Activated CD8-positive, alpha-beta memory T cell treated with anti-CD3 and anti-CD28 coated beads for 48 hours (primary cell): ENCODE measurements around the gene ALDH3B1.

Source experiments
- DNase-seq, 3 experiments: peaks; one replicate each; pipeline ENCODE4 v3.0.0-alpha.2; 2020; ENCODE audit warnings: low read depth in 2 of 3, low spot score in 2 of 3

The ALDH3B1 gene

DNA sequence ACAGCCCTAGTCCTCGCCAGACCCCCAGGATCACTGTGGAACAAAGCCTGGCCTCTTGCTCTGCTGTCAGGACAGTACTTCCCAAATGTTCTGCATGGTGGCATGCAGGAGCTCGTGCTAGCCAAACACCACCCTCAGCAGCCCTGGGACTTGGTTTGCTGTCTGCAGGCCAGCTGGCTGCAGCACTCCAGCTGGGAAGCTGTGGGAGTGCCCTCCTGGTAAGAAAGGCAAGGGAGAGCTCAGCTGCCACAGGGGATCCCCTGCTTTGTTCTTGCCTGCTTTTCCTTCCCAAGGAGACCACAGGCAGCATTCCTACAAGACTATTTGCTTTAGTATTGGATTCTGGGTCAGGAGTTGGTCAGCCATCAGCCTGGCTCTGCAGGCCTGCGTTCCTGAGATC, 56.6 kb downstream of the ALDH3B1 start:
- no peak for DNase-seq

DNA sequence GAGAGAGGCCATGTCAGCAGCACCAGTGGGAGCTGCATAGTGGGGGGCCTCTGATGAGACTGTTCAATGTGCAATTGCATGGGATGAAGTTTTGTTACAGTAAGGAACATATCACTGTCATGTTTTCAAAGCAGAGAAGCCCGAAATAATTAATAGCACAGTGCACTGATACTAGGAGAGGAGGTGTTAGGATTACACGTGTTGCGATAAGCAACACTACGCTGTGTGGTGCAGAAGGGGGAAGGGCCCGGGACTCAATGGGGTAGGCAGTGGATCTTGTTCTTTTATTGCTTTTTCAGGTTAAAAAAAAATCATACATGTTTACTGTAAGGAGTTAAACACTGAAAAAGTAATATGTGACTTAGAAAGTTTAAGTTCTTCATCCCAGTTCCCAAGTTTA, 57.9 kb downstream of the ALDH3B1 start:
- no peak for DNase-seq

DNA sequence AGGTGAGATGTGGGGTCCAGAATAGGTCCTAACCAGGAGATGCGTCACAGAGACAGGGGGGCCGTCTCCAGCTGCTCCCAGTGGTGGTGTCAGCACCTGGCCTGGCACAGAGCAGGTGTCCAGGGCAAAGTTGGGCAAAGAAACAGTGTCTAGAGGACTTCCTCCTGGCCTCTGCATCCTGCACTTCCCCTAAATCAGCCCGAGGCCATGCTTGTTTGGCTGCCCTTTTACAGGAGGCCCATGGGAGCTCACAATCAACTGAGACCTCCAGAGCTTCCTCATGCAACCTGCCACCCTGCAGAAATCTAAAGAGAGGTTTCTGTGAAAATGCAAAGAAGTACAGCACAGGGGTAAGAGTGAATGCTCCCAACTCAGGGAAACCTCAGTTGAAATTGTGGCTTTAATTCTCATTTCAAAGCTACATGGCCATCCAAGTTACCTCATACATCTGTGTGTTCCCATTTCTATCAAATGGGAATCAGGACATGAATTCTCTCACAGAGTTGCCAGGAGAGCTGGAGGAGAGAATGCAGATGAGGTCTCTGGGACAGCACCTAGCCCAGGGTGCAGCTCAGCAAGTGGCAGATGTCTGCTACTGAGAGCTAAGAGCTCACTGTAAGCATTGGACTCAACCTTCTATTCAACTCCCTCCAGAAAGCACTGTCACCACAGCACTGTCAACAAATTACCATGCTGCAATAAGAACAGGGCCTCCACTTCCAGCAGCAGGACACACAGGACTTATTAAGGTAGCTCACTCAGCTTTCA, 61.3 kb downstream of the ALDH3B1 start:
- DNase-seq: no peak

DNA sequence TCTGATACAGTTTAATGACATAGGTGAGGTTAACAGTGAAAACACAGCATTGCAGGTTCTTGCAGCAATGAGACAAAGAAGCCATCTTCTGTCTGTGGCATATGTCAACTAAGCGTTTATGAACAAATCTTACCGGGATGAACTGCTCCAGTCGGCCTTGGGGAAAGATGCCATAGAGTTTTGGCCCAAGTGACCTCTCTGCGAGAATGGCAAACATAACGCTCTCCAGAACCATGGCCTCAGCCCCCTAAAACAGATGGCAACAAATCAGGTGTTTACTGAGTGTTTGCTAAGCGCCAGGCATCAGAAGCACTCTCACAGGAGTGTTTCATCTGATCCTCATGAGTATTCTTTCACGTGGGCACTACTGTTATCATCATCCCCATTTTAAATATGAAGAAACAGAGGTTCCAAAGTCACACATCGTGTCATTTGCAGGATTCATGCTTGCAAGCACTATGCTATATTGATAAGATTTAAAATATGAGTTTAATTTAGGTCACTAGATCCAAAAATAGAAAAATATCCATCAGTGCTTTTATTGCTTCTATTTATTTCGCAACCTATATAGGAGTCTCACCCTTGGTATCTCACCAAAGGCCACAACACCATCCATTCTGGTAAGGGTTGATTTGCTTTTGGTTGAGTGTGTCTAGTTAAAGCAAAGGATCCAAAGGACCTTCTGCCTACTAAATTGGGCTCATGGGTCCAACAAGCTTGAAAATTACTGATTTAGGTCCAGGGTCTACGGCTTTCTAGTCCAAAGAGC, 64.6 kb downstream of the ALDH3B1 start:
- no peak for DNase-seq

DNA sequence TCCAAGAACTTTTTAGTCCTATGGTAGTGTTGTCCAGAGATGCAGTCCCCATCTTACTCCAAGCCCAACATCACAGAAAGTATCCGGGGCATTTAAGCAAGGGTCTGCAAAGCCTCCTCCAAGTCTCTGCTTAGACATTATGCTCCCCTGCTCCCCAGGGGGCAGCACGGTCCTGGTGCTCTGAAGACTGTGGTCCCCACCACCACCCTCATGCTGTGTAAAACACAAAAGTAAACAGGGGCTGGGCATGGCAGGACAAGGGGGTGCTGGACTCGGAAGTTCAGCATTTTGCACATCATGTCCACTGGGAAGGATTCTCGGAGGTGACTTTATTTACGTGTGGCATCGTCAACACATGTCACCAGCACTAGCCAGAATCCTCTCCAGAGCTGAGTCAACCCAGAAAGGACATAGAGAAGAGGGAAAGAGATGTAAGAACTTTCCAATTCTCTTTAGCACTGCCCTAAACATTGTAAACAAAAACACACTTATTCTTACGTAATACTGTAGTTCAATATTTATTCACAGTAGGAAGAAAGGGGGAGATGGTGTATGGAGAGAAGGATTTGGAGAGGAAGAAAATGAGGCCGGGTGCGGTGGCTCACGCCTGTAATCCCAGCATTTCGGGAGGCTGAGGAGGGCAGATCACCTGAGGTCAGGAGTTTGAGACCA, 66.4 kb downstream of the ALDH3B1 start:
- no peak for DNase-seq

DNA sequence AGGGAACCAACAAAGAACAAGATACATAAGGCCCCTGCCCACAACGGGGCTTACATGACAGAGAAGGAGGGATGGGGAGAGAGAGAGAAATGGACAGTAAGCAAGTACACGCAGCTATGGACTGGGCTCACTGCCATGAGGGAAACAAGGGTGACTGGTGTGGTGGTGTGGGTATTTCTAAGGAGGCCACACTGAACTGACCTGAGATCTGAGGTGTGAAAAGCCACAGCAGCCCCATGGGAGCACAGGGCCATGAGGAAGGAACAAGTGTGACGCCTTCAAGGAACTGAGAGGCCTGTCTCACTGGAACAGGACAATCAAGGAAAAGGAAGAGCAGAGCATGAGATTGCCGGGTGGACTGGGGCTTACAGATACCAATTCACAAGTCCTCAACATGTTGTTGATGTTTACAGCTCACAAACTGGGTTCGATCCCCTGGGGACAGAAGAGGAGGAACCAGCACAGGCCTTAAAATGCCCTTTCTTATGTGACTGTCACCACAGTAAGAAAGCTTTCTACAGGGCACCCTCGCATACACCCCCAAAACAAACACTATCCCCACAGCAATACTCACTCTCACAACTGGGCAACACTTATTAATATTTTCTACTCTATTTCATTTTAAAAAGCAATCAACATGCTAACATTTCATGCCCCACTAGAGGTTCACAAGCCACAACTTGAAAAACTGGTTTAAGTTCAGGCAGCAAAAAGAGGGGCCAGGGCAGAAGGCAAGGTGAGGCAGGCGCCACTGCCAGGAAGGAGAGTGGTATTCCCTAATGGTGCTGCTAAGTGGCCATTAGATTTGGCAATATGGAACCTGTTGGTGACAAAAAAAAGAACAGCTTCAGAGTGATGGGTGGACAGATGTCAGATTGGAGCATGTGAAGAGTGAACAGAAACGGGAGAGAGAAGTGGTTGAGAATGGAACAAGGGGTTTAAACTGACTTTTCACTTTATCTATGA, 67.8 kb downstream of the ALDH3B1 start:
- DNase-seq: no peak
